ENCODE data around the gene MAPKAPK5.
"Not testable (repeated sequence)": the region's sequence is repeated elsewhere in the genome, so short reads cannot be mapped to it uniquely, and the experiment has no call there.

The MAPKAPK5 gene

GRCh38 chr12:111881716-111882115 lies 39.7 kb downstream of the MAPKAPK5 start:
- no peak for DNase-seq (ENCODE audit: extremely low read depth in 1 of 2, low read depth in 1 of 2)

- DNase-seq (ENCODE audit: extremely low read depth in 1 of 2, low read depth in 1 of 2) = no peak
Measured at GRCh38 chr12:111886662-111887545, 44.9 kb downstream of the MAPKAPK5 start.

- DNase-seq (ENCODE audit: extremely low read depth in 1 of 2, low read depth in 1 of 2) = no peak
Measured at GRCh38 chr12:111887926-111888745, 46.1 kb downstream of the MAPKAPK5 start.

- DNase-seq (ENCODE audit: extremely low read depth in 1 of 2, low read depth in 1 of 2) = no peak
Measured at GRCh38 chr12:111893287-111893686, 51.3 kb downstream of the MAPKAPK5 start.

GRCh38 chr12:111894556-111894955 lies 52.5 kb downstream of the MAPKAPK5 start:
- no peak for DNase-seq (ENCODE audit: extremely low read depth in 1 of 2, low read depth in 1 of 2)

- DNase-seq (ENCODE audit: extremely low read depth in 1 of 2, low read depth in 1 of 2) = no peak
Measured at GRCh38 chr12:111901182-111901581, 59.2 kb downstream of the MAPKAPK5 start.

DNA sequence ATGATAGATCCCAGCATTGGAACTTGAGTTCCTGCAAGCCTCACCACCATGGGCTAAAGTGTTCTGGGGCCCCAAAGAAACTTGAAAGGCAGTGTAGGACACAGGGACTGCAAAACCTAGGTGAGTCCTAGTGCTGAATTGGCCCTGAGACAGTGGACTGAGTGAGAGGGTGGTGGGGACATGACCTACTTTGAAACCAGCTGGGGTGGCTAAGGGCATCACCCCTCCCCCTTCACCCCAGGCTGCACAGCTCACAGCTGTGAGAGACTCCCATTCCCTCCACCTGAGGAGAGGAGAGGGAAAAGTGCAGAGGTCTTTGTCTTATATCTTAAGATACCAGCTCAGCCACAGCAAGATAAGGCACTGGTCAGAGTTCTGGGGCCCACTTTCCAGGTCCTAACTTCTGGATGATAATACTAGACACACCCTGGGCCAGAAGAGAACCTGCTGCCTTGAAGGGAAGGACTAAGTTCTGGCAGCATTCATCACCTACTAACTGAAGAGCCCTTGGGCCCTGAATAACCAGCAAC lies 62.5 kb downstream of the MAPKAPK5 start:
- no peak for DNase-seq (ENCODE audit: extremely low read depth in 1 of 2, low read depth in 1 of 2)

- no peak for DNase-seq (ENCODE audit: extremely low read depth in 1 of 2, low read depth in 1 of 2)
Measured at GRCh38 chr12:111905502-111905901, 63.5 kb downstream of the MAPKAPK5 start.

- DNase-seq (ENCODE audit: extremely low read depth in 1 of 2, low read depth in 1 of 2) = no peak
Measured at GRCh38 chr12:111907740-111908139, 65.7 kb downstream of the MAPKAPK5 start.

- DNase-seq (ENCODE audit: extremely low read depth in 1 of 2, low read depth in 1 of 2) = no peak
Measured at GRCh38 chr12:111925171-111925570, 83.1 kb downstream of the MAPKAPK5 start.

DNA sequence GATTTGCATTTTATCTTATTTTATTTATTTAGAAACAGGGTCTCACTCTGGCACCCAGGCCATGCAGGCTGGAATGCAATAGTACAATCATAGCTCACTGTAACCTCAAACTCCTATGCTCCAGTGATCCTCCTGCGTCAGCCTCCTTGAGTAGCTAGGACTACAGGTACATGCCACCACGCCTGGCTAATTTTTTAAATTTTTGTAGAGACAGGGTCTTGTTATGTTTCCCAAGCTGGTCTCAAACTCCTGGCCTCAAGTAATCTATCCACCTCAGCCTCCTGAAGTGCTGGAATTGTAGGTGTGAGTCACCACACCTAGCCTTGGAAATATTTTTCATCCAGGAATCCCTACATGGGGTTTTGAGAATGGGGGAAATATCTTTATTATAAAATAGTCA lies 84.6 kb downstream of the MAPKAPK5 start:
- DNase-seq (ENCODE audit: extremely low read depth in 1 of 2, low read depth in 1 of 2) = no peak

- DNase-seq (ENCODE audit: extremely low read depth in 1 of 2, low read depth in 1 of 2) = no peak
Measured at GRCh38 chr12:111927346-111927745, 85.3 kb downstream of the MAPKAPK5 start.

DNA sequence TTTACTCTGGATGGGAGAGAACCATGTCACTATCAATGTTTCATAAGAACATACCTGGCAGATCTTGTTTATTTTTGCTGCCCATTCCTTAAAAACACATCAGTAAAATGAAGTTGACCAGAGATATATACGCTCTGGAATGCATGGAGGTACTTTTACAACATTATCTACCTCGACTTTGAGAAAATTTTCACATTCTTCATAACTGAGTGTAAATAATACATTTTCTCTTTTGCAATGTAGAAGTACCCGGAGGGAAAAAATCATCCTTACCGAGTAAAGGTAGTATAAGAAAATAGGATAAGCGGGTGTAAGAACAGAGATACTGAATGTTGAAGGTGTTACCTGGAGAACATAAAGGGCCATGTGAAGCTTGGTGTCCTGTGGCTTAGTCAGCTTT lies 90.2 kb downstream of the MAPKAPK5 start:
- DNase-seq (ENCODE audit: extremely low read depth in 1 of 2, low read depth in 1 of 2) = no peak

DNA sequence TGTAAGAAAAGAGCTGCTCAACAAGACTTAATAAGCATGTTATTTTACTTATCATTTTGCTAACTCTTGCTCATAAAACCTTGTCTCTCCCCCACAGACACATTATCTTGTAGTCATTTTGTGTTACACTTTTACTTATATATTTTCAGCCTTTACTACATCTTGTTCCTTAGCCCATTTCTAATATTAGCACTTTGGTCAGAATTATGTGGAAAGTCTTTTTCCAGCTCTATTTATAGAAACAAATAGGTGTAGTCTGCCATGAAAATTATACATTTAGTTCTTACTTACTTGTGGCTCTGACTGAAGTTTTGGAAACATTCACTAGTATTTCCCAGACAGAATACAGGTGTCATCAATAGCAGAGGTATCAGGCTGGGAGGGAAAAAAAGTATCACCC lies 94.8 kb downstream of the MAPKAPK5 start:
- DNase-seq (ENCODE audit: extremely low read depth in 1 of 2, low read depth in 1 of 2) = no peak

DNA sequence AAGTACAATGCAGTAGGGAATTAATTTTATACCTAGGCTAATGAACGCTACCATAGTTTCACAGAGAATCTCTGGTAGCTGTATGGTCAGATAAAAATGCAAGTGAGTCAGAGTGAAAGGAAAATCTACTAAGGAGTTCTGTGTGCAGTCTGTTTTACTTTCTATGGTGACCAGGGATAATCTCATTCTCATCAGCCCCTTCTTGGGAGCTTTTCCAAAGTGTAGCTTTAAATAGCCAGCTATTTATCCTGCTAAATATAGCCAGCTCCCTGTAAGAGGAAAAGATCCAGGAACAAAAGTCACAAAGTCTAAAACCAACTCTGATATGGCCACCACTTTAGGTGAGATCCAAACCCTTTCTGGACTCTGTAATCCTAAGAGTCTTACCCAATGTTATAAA lies 95.4 kb downstream of the MAPKAPK5 start:
- no peak for DNase-seq (ENCODE audit: extremely low read depth in 1 of 2, low read depth in 1 of 2)

GRCh38 chr12:111942557-111942956 lies 100.5 kb downstream of the MAPKAPK5 start:
- no peak for DNase-seq (ENCODE audit: extremely low read depth in 1 of 2, low read depth in 1 of 2)

GRCh38 chr12:111943929-111944328 lies 101.9 kb downstream of the MAPKAPK5 start:
- no peak for DNase-seq (ENCODE audit: extremely low read depth in 1 of 2, low read depth in 1 of 2)

DNA sequence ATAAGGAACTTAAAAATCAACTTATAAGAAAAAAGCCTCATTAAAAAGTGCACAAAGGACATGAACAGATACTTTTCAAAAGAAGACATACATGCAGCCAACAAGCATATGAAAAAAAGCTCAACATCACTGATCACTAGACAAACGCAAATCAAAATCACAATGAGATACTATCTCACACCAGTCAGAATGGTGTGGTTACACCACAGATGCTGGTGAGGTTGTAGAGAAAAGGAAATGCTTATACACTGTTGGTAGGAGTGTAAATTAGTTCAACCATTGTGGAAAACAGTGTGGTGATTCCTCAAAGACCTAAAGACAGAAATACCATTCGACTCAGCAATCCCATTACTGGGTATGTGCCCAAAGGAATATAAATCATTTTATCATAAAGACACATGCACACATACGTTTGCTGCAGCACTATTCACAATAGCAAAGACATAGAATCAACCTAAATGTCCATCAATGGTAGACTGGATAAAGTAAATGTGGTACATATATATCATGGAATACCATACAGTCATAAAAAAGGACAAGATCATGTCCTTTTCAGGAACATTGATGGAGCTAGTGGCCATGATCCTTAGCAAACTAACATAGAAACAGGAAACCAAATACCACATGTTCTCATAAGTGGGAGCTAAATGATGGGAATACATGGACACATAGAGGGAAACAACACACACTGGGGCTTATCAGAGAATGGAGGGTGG lies 109.1 kb downstream of the MAPKAPK5 start:
- not testable (repeated sequence) for DNase-seq (ENCODE audit: extremely low read depth in 1 of 2, low read depth in 1 of 2)
